WI38 (cell line): ENCODE measurements around the gene AMH.

ENCODE experiments used
- H3K4me3 ChIP-seq: 2 replicates; pipeline ENCODE4 v1.5.1; 2011; ENCODE audit warnings: low read depth, mild to moderate bottlenecking, control low read depth, low read length
- TF ChIP-seq, protein P1 (sequence below): IDR thresholded peaks from 2 replicates; pipeline ENCODE4 v1.5.1; 2012; ENCODE audit warnings: low read depth, mild to moderate bottlenecking, control low read depth, low read length

The AMH gene

DNA sequence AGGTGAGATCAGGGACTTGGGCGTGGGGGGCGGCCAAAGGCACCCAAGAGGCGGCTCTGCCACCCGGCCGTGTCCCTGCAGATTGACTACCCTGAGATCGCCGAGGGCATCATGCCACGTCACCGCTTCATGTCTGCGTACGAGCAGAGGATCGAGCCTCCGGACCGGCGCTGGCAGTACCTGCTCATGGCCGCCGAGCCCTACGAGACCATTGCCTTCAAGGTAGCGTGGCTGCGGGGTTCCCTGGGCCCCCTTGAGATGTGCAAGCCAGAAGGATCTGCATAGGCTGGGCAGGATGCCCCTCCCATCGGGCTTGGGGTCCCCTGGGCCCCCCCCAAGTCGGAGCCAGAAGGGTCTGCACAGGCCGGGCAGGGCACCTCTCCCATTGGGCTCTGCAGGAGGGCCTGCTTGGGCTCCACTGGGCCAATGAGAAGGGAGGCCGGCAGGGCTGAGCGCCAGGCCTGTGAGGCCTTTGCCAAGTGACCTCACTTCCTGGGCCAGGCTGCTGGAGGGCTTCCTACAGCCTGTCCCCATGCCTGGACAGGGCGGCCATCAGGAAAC, 2.2 kb upstream of the AMH start:
- TF ChIP-seq, protein P1, sequence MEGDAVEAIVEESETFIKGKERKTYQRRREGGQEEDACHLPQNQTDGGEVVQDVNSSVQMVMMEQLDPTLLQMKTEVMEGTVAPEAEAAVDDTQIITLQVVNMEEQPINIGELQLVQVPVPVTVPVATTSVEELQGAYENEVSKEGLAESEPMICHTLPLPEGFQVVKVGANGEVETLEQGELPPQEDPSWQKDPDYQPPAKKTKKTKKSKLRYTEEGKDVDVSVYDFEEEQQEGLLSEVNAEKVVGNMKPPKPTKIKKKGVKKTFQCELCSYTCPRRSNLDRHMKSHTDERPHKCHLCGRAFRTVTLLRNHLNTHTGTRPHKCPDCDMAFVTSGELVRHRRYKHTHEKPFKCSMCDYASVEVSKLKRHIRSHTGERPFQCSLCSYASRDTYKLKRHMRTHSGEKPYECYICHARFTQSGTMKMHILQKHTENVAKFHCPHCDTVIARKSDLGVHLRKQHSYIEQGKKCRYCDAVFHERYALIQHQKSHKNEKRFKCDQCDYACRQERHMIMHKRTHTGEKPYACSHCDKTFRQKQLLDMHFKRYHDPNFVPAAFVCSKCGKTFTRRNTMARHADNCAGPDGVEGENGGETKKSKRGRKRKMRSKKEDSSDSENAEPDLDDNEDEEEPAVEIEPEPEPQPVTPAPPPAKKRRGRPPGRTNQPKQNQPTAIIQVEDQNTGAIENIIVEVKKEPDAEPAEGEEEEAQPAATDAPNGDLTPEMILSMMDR: no peak
- no peak overlapping the region for H3K4me3 ChIP-seq

DNA sequence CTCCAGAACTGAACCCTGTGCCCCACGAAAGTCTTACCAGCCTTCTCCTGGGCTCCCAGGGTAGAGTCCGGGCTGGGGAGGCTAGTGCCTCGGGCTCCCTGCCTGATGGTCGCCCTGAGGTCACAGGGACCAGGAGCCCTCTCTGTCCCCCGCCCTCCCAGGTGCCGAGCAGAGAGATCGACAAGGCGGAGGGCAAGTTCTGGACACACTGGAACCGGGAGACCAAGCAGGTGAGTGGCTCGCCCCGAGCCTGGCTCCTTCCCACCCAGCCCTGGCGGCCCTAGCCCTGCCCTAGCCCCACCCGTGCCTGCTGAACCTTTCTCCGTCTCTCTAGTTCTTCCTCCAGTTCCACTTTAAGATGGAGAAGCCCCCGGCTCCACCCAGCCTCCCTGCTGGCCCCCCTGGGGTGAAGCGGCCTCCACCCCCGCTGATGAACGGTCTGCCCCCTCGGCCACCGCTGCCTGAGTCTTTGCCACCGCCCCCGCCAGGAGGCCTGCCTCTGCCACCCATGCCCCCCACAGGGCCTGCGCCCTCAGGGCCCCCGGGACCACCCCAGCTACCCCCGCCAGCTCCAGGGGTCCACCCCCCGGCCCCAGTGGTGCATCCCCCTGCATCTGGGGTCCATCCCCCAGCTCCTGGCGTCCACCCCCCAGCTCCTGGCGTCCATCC, 1.6 kb upstream of the AMH start:
- H3K4me3 ChIP-seq: no peak overlapping the region
- TF ChIP-seq, protein P1: no peak

DNA sequence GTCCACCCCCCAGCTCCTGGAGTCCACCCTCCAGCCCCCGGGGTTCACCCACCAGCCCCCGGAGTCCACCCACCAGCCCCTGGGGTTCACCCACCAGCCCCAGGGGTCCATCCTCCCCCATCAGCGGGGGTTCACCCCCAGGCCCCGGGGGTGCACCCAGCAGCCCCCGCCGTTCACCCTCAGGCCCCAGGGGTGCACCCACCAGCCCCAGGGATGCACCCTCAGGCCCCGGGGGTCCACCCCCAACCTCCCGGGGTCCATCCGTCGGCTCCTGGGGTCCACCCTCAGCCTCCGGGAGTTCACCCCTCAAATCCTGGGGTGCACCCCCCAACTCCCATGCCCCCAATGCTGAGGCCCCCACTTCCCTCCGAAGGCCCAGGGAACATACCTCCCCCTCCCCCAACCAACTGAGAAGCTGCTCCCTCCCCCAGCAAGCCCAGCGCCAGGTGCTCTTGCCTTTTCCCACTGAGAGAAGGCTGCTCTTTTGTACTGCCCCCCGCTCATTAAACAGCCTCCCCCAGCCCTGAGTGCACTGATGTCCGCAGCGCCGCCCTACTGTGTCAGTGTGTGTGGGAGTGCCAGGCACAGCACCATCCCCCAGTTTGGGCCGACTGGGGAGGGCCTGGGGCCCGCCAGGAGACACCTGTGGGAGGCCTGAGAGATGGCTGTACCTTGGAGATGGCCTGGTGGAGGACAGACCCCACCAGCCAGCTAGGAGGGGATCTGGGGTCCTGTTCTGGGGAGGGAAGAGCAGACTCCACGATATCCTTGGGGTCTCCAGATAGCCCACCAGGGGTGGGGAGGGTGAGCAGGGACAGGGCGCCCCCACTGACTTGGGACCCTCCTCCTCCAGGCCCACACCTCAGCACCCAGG, 750 bp upstream of the AMH start:
- no peak overlapping the region for H3K4me3 ChIP-seq
- TF ChIP-seq, protein P1: no peak

DNA sequence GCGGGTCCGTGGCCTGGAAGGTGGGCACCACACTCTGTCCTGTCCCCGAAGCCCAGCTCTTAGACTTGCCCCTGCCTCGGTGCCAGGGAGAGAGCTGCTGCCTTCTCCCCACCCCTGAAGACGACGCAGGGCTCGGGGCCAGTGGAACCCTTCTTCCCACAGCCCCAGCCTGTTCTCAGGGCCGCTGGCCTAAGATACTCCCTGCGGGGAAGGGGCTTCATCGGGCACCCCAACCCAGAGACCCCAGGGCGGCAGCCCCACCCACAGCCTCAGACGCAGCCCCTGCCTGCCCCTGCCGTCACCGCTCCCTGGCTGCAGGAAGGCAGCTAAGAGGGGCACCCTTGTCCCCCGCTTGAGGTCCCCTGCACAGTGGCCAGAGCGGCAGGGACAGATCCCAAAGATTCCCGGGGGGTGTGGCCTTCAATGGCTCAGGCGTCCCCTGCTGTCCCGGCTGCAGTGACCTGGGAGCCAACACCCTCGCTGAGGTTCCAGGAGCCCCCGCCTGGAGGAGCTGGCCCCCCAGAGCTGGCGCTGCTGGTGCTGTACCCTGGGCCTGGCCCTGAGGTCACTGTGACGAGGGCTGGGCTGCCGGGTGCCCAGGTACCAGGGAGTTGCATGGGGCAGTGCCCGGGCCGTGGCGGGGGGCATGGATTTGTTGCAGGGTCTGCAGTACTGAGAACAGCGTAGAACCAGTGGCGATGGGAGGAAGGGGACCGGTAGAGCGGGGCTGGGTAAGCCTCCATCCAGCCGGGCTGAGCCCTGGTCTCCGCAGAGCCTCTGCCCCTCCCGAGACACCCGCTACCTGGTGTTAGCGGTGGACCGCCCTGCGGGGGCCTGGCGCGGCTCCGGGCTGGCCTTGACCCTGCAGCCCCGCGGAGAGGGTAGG, 1.0 kb downstream of the AMH start:
- TF ChIP-seq, protein P1: no peak
- H3K4me3 ChIP-seq: no peak overlapping the region

DNA sequence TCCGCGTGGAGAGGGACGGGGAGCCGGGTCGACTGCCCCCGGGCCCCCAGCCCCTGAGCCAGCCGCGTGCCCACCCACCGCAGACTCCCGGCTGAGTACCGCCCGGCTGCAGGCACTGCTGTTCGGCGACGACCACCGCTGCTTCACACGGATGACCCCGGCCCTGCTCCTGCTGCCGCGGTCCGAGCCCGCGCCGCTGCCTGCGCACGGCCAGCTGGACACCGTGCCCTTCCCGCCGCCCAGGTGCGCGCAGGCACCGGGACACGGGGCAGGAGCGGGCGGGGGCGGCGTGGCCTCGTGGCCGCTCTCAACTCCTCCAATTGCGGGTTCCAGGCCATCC, 1.6 kb downstream of the AMH start:
- TF ChIP-seq, protein P1: no peak
- H3K4me3 ChIP-seq: no peak overlapping the region

DNA sequence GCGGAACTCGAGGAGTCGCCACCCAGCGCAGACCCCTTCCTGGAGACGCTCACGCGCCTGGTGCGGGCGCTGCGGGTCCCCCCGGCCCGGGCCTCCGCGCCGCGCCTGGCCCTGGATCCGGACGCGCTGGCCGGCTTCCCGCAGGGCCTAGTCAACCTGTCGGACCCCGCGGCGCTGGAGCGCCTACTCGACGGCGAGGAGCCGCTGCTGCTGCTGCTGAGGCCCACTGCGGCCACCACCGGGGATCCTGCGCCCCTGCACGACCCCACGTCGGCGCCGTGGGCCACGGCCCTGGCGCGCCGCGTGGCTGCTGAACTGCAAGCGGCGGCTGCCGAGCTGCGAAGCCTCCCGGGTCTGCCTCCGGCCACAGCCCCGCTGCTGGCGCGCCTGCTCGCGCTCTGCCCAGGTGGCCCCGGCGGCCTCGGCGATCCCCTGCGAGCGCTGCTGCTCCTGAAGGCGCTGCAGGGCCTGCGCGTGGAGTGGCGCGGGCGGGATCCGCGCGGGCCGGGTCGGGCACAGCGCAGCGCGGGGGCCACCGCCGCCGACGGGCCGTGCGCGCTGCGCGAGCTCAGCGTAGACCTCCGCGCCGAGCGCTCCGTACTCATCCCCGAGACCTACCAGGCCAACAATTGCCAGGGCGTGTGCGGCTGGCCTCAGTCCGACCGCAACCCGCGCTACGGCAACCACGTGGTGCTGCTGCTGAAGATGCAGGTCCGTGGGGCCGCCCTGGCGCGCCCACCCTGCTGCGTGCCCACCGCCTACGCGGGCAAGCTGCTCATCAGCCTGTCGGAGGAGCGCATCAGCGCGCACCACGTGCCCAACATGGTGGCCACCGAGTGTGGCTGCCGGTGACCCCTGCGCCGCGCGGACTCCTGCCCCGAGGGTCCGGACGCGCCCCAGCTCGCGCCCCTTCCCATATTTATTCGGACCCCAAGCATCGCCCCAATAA, 2.3 kb downstream of the AMH start:
- TF ChIP-seq, protein P1: no peak
- H3K4me3 ChIP-seq: no peak overlapping the region
